Glutamatergic neuron (in vitro differentiated cells): ENCODE results near the gene COIL. TPM values are rescaled to one million over a fixed set of nuclear protein-coding genes. Genes with fewer than 3 reads are reported as not detected.

Source experiments
- DNase-seq: peaks from one replicate; pipeline ENCODE4 v3.0.0; 2022
- H3K27ac Mint-ChIP-seq: one replicate; pipeline ENCODE4 v1.8.0; 2020; ENCODE audit warnings: mild to moderate bottlenecking, mixed read lengths, inconsistent platforms; ENCODE audit not compliant: unreplicated experiment
- H3K27me3 Mint-ChIP-seq: one replicate; pipeline ENCODE4 v1.8.0; 2020; ENCODE audit warnings: mild to moderate bottlenecking, moderate library complexity, mixed read lengths, inconsistent platforms; ENCODE audit not compliant: unreplicated experiment
- H3K36me3 Mint-ChIP-seq: one replicate; pipeline ENCODE4 v1.8.0; 2020; ENCODE audit warnings: mild to moderate bottlenecking, mixed read lengths, inconsistent platforms; ENCODE audit not compliant: unreplicated experiment
- H3K4me1 Mint-ChIP-seq: one replicate; pipeline ENCODE4 v1.8.0; 2020; ENCODE audit warnings: mild to moderate bottlenecking, low read depth, mixed read lengths, inconsistent platforms; ENCODE audit not compliant: unreplicated experiment
- H3K4me3 Mint-ChIP-seq: one replicate; pipeline ENCODE4 v1.8.0; 2020; ENCODE audit warnings: mild to moderate bottlenecking, mixed read lengths, inconsistent platforms; ENCODE audit not compliant: unreplicated experiment
- H3K9me3 Mint-ChIP-seq: one replicate; pipeline ENCODE4 v1.8.0; 2020; ENCODE audit warnings: mild to moderate bottlenecking, moderate library complexity, mixed read lengths, inconsistent platforms; ENCODE audit not compliant: unreplicated experiment
- total RNA-seq: library from RNA; stranded (reverse); fragmentation: NEBNext Ultra II Directional; extraction: Animal tissue kit (Norgen Biotek cat#: 25700); gene quantifications from one replicate; pipeline ENCODE4 v1.2.1, GENCODE V29; 2021; ENCODE audit not compliant: unreplicated experiment
- TF ChIP-seq, protein P1 (sequence below): fragments of 200-600 bp; sonication (generic); IDR thresholded peaks from one replicate; pipeline ENCODE4 v1.5.0; 2021; ENCODE audit not compliant: partially characterized antibody, unreplicated experiment

The COIL gene
- total RNA-seq, 1 donor from 2014 or later, result 9.4 TPM

DNA sequence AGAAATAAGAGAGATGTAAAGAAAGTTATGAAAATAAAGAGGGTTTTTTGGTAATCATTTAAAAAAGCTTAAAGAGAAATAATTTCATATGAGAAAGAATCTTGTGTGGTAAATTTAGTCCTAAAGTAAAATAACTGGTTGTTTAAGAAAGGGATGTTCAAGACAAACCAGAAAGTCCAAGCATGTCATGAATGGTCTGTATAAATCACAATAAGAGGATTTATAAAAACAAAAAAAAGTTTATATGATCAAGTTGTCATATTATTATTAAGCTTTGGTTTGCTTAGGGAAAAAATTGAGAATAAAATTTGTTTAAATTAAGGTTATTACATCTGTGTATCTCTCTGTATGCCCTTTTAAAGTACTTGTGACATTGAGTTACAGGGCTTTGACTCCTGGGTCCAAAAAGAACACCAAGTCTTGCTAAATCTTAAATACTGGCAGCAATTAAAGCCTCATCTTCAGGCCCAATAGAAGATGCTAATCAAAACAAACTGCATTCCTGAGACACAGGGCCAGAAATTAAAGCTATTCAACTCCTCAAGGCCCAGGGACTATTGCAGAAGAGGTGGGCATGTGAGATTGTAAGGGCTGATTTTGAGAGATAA, 31.4 kb downstream of the COIL start:
- Mint-ChIP-seq H3K27me3 (no peaks in the 10 kb centered on the region), H3K36me3 (peaks cover 10% of the 10 kb centered on the region), H3K4me1 (no peaks in the 10 kb centered on the region), H3K27ac (no peak overlapping the region), H3K9me3 (peaks cover 3% of the 10 kb centered on the region), H3K4me3 (no peak overlapping the region)
- no peak for DNase-seq
- TF ChIP-seq, protein P1, sequence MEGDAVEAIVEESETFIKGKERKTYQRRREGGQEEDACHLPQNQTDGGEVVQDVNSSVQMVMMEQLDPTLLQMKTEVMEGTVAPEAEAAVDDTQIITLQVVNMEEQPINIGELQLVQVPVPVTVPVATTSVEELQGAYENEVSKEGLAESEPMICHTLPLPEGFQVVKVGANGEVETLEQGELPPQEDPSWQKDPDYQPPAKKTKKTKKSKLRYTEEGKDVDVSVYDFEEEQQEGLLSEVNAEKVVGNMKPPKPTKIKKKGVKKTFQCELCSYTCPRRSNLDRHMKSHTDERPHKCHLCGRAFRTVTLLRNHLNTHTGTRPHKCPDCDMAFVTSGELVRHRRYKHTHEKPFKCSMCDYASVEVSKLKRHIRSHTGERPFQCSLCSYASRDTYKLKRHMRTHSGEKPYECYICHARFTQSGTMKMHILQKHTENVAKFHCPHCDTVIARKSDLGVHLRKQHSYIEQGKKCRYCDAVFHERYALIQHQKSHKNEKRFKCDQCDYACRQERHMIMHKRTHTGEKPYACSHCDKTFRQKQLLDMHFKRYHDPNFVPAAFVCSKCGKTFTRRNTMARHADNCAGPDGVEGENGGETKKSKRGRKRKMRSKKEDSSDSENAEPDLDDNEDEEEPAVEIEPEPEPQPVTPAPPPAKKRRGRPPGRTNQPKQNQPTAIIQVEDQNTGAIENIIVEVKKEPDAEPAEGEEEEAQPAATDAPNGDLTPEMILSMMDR, result no peak

- TF ChIP-seq, protein P1, result no peak
- no peaks in the 10 kb centered on the region for H3K4me1 Mint-ChIP-seq
- peaks cover 5% of the 10 kb centered on the region for H3K36me3 Mint-ChIP-seq
- H3K4me3 Mint-ChIP-seq, result no peak overlapping the region
- DNase-seq, result no peak
- H3K27ac Mint-ChIP-seq, result no peak overlapping the region
- H3K27me3 Mint-ChIP-seq, result no peaks in the 10 kb centered on the region
- H3K9me3 Mint-ChIP-seq, result peaks cover 3% of the 10 kb centered on the region
These were observed 32.3 kb downstream of the COIL start for GRCh38 chr17:56928586-56928985.

GRCh38 chr17:56926704-56927103, 34.1 kb downstream of the COIL start:
- no peak overlapping the region for H3K27ac Mint-ChIP-seq
- DNase-seq, result no peak
- TF ChIP-seq, protein P1, result no peak
- H3K9me3 Mint-ChIP-seq, result peaks cover 3% of the 10 kb centered on the region
- H3K4me1 Mint-ChIP-seq, result no peaks in the 10 kb centered on the region
- H3K36me3 Mint-ChIP-seq, result no peaks in the 10 kb centered on the region
- no peaks in the 10 kb centered on the region for H3K27me3 Mint-ChIP-seq
- H3K4me3 Mint-ChIP-seq, result no peak overlapping the region

GRCh38 chr17:56926270-56926669, 34.6 kb downstream of the COIL start:
- H3K27me3 Mint-ChIP-seq, result no peaks in the 10 kb centered on the region
- H3K27ac Mint-ChIP-seq, result no peak overlapping the region
- no peaks in the 10 kb centered on the region for H3K4me1 Mint-ChIP-seq
- TF ChIP-seq, protein P1, result no peak
- no peaks in the 10 kb centered on the region for H3K36me3 Mint-ChIP-seq
- H3K4me3 Mint-ChIP-seq, result no peak overlapping the region
- no peak for DNase-seq
- peaks cover 3% of the 10 kb centered on the region for H3K9me3 Mint-ChIP-seq

- no peaks in the 10 kb centered on the region for H3K36me3 Mint-ChIP-seq
- no peak overlapping the region for H3K27ac Mint-ChIP-seq
- H3K4me1 Mint-ChIP-seq, result no peaks in the 10 kb centered on the region
- H3K9me3 Mint-ChIP-seq, result peaks cover 3% of the 10 kb centered on the region
- H3K27me3 Mint-ChIP-seq, result no peaks in the 10 kb centered on the region
- no peak overlapping the region for H3K4me3 Mint-ChIP-seq
- no peak for DNase-seq
- TF ChIP-seq, protein P1, result no peak
These were observed 35.8 kb downstream of the COIL start for GRCh38 chr17:56925088-56925487.
